ENCODE results near the gene C1orf159.
"Not testable (repeated sequence)": the region's sequence is repeated elsewhere in the genome, so short reads cannot be mapped to it uniquely, and the experiment has no call there.

Gene C1orf159

DNA sequence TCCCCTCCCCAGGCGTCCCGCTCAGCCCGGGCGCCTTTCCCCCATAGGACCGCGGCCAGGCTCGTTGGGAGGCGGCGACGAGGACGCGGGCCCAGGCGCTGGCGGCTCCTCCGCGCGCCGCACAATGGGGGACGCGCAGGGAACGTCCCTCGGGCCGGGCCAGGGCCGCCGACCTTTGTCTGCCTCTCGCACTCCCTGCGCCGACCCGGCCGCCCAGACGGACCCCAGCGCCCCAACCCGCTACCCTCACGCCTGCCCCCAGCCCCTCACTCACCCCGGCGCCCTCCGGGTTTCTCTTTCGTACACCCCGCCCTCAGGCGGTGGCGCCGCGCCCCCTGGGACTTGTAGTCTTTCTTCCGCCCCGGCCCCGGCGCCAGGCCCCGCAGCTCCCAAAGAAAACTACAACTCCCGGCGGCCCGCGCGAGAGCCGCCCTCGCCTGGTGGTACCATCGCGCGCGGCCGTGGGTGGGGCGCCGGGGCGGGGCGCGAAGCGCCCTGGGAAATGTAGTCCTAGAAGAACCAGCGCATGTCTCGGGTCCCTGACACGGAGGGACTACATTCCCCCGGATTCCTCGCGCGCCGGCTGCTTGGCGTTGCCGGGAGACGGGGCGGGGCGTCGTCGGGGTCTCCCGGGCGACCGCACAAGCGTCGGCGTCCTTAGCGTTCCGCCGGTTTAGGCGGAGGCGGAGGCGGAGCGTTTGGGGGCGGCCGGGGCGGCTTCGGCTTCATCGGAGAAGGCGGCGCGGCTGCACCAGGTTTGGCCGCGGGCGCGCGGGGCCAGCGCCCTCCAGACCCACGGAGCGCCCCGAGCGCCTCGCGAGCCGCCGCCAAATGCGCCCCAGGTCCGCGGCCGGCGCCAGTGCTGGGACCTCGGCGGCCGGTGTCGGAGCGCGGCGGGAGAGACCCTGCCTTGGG is at the start of gene C1orf159:
C1orf159 (minus strand) TSS at position 304 of the 915 bp plus-strand sequence. CDS start 24,546 bp downstream, outside the sequence.
- peak; percentile 57 to 100 (median 98) for DNase-seq

DNA sequence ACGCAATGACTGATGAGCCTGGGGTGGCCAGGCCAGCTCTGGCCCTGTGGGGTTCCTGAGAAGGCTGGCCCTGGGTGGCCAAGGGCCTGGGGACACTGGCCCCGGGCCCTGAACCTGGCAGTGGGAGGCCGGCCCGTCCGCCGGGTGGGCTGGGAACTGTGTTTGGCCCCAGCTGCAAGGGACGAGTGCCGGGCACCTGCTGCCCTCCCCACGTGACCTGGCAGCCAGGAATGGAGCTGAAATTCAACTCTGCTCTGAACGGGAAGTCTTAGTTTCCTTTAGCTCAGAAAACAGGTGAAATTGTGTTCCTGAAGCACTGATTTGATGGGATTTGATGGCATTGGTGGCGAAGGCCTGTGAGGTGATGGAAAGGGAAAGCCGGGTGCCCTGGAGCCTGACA is 49.6 kb upstream of the C1orf159 start:
- no peak for DNase-seq

DNA sequence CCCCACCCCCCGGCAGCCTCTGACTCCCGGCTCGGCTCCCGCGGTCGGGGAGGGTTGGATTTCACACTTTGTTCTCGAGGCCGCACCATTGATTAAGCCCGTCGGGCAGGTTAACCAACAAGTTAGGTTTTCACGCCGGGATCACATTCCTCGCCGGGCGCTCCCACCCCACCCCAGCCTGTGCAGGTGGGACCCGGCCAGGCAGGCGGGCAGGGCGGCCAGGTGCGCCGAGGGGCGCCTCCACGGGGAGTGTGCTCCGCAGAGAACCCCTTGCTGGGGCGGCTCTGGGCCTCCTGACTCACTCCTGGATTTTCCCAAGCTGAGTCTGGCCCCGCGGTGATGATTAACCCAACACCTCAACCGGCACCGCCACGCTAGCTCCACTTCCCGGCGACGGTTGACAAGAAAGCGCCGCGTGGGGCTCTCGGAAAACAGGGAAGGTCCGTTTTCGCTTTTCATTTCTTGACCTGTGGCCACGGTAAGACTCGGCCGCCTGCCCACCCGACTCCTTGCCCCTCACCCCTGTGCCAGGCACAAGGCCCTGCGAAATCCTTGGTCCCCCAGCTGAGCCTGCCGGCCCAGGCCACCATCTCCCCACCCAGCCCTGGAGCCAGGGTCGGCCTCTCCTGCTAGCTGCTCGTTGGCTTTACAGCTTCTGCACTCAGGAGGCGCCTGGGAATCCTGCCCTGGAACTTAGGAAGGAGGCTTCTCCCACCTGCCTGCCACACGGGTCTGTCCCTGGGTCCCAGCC is 49.0 kb upstream of the C1orf159 start:
- no peak for DNase-seq

DNA sequence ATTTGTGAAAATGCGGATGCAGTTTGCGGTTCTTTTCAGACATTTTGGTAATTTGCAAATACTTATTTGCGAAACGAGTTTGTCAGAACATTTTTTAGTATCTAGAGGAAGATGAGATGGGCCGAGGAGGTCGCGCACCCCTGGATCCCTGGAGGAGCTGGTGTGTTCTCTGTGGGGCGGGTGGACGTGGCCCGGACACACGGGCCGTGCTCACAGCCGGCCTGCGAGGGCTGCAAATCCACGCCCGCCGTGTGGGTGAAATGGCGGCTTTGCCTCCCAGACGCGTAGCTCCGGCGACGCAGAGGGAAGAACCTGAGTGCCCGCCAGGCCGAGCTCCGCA is 48.4 kb upstream of the C1orf159 start:
- no peak for DNase-seq

DNA sequence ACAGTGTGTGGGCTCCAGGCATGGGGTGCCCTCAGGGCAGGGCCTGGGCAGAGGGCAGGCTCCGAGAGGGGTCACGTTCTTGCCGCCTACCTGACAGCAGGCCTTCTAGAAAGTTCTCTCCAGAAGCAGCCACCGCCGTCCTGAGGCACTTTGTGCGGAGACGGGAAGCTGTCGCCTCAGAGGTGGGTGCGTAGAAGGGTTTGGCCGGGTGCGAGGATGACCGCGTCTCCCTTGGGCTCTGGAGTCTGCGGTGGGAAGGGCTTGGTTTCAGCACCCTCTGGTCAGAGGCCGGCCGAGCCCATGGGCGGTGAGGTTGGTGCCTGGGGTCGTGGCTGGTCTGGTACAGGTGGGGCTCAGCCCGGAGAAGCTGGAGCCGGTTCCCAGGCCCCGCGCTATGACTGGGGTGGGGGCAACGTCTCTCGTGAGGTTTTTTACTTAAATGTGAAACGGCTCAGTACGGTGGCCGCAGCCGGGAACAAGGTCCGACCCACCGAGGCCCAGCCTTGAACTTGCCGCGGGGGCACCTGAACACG is 47.7 kb upstream of the C1orf159 start:
- DNase-seq: no peak

DNA sequence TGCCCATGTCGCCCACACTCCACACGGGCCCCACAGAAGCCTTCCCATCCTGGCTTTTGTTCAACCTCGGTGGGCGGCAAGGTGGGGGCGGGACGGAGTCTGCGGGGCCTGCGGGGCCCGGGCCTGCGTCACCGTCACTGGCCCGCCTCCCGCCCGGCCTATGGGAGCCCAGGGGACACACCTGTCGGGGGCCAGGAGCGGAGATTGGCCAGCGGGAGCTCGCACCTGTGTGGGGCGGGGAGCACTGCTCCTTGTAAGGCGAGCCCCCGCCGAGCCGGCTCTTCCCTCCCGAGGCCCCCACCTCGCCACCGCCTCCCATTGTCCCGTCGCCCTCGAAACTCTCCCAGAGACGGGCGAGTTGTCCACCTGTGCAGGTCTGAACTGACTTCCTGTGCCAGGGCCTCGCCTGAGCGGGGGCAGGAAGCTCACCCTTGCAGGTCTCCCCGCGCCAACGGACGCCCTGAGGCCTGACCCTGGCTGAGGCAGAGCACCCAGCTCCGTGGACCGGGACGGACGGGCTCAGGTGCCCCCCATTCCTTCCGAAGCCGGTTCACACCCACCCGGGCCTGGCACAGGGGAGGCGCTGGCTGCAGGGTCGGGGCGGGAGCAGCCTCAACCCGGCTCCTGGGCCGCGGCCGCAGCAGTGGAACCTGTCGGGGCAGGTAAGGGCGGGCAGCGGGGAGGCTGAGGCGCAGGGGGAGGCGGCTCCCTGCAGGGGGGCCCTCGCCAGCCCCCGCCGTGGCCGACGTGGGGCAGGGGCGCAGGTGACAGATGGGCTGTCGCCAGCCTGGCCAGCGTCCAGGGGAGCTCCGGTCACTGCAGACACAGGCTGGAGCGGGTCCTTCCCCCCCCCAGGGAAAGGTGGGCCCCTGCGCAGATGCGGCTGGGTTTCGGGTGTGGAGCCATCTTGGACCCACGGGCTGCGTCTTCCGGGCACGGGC is 47.0 kb upstream of the C1orf159 start:
- DNase-seq: no peak

DNA sequence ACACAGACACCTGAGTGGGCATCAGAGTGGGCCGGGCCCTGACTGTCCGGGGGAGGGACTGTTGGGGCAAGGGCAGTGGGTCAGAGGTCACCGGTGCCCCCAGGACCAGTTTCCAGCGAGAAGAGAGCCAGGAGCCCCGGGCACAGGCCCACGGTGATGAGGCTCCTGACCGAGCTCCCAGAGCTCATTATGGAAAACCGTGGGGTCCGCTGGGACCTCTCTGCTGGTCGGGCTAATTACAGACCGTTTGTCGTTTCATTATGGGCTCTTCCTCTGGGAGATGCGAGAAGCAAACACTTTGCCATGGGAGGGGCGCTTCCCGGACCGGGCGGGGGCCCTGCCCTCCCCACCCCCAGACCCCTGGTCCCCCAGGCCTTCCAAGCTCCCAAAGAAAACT is 45.8 kb upstream of the C1orf159 start:
- no peak for DNase-seq

DNA sequence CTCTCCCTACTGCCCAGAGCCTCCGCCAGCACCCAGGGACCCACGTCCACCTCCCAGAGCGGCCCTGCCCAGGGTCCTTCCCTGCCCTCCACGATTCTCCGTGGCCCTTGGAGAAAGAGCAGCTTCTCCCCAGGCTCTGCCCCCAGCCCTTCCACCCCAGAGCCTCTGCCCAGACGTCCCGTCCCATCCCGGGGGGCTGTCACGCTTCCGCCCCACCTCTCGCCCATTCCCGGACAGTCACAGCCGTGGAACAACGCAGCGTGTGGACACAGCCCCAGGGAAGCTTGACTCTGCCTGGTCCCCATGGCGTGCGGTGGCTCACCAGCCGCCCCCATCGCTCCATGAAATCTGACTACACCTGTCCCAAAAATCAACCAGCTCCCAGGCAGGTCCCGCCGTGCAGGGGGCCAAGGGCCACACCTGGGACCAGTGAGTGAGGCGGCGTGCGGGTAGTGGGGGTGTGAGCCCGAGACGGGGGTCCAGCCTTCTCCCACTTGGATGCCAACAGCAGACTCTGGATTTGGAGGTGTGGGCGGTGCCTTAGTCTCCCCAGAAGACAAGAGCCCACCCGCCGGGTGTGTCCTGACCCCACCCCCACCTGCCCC is 45.3 kb upstream of the C1orf159 start:
- no peak for DNase-seq

DNA sequence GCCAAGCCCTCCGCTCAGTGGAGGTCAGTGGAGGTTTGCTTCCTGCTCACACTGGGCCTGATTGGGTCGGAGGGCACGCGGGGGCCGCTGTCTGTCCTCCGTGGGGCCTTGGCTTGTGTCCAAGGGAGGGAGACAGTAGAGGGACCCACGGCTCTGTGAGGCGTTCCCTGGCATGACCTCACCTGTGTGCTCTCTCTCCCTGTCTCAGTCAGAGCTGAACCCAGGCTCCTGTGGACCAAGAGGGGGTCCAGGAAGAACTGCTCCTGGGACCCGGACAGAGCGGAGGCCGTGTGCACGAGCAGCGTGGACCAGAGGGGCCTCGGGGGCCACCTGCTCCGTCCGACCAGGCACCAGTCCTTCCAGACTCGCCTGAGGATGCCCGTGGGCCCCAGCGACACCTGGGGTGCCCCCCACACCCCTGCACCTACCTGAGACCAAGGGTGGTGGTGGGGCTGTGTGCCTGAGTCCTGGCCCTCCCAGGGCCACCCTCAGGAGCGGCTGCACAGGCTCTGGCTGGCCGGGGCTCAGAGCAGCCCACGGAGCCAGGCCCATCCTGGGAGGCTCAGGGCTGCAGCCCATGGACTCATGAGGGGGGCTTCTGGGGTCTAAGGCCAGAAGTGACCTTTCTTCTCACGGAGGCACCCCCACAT is 44.5 kb upstream of the C1orf159 start:
- no peak for DNase-seq

DNA sequence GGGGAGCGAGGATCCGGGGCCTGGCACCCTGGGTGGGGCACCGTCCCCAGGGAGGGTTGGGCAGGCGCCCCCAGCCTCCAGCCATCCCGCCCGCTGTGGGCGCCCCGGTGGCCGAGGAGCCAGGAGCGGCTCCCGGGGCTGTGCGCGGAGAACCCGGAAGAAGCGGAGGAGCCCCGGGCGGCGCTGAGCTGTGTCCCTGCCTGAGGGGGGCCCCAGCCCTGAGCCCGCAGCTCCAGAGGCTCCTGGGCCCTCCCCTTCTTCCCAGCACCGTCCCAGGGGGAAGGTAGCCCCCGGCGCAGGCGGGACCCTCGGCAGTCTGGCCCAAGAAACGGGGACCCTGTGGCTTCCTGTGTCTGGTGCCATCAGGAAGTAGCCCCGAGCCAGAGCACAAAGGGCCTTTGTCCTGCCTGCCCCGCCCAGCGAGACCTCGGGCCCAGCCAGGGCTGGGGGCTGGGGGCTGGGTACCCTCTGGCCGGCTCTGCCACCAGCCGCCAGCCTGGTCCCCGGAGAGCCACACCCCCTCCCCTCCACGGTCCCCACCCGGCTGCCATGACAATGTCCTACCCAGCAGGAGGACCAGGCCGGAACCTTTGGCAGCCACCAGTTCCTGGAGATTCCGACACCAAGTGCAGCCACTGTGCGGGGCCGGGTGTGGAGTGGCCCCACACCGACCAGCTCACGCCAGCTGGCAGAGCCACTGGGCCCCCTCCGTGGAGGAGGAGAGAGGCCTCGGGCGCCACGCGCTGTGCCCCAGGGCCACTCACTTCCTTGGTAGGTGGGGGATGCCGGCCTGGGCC is 42.2 kb upstream of the C1orf159 start:
- DNase-seq: peak; percentile 30 to 92 (median 75)

DNA sequence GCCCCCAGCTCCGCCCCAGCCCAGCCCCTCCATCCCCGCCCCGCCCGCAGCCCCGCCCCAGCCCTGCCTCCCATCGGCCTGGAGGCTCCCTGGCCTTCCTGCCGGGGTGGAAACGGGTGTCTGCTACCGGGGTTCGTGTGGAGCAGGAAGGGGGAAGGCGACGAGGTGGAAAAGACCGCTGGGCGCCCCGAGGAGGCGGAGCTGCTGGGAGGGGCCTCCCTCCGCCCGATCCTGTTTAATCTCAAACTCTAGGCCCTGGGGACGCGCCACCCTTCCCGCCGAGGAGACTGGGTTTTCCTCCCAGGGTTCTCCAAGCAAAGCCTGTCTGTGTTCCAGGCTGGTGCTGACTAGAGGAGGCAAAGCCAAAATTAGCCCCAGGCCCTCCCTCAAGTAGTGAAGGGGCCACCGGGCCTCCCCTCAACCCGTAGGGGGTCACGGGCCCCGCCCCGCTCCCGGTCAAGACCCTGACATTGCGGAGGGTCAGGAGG is 41.6 kb upstream of the C1orf159 start:
- DNase-seq: peak in 54 of 56 donors; percentile 9 to 80 (median 58)

DNA sequence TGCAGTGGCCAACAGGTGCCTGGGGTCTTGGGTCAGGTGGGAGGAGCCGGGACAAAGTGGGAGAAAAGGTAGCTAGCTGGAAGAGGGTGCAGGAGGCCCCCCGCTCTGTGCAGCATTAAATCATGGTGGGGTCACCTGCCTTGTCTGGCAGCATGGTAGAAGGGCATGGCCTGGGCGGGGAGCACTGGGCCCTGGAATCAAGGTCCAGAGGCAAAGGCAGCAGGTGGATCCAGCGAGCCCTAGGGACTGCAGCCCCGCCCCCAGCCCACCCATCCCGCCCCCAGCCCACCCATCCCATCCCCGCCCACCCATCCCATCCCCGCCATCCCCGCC is 41.1 kb upstream of the C1orf159 start:
- DNase-seq: peak in 7 of 56 donors; percentile 18 to 73 (median 29)

DNA sequence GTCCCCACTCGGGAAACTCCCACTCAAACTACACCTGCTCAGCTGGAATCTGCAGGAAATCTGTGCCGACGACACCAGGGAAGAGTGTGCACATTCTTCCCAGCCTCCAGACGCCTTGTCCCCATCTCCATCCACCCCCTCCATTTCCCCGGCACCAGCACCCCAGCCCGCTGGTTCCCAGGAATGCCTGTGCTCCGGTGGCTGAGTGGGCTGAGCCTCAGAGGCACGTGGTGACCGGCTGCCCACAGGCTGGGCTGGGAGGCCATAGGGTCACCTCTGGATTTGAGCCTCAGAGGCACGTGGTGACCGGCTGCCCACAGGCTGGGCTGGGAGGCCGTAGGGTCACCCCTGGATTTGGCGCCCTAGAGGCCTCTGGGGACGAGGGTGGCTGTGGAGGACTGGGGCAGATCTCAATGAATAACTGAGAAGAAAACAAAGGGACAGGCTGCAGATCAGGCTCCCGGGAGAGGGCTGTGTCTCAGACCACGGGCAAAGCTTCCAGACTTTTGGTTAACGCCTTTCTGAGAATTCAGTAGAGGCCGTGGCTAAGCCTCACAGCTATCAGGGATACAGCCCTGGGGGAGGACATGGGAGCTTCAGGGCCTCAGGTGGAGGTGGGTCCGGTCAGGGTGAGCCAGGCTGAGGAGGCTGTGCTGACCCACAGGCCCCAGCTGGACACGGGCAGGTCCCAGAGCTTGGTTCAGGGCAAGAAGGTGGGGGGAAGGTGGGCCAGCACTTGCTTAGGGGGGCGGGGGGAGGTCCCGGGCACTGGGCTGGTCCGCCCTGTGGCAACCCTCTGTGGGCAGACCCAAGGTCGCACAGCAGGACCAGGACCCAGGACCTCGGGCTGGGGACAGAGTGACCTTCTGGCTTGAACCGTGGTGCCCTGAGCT is 40.5 kb upstream of the C1orf159 start:
- DNase-seq: peak in 2 of 56 donors; percentile 11 to 36

DNA sequence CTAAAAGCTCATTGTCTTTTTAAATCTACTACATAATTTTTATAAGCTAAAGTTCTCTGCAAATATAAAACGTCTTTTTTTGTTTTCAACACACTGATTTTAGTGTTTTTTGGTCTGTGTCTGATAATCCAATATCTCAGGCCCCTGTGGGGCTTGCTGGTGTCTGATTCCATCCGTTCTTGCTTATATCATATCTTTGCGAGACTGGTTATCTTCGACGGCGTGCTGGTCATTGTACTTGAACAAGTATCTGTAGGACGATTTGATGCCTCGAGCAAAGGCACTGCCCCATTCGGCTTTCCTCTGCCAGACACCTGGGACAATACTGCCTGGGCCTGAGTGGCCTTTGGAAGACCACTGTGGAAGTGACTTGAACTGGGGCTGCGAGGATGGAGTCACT is 39.4 kb upstream of the C1orf159 start:
- no peak for DNase-seq

DNA sequence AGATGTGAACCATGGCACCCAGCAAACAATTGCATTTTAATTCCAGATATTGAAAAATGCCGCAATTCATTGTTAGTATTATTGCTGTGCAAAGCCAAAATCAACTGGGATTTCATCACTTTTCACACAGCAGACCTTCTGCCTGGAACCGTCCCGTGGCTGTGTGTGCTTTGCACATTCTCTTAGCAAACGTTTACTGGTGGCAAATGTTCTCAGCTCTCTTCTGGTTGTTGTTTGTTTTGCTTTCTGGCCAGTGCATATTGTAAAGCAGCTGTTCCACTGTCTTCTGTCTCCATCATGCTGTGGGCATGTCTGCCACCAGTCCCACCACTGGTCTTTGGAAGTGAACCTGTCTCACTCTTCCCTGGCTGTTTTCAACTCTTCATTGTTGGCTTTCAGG is 38.0 kb upstream of the C1orf159 start:
- DNase-seq: no peak

DNA sequence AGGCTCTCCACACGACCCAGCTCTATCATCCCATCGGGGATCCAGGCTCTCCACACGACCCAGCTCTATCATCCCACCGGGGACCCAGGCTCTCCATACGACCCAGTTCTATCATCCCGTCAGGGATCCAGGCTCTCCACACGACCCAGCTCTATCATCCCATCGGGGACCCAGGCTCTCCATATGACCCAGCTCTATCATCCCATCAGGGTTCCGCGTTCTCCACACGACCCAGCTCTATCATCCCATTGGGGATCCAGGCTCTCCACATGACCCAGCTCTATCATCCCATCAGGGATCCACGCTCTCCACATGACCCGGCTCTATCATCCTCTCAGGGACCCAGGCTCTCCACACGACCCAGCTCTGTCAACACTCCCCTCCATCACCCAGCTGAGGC is 37.3 kb upstream of the C1orf159 start:
- DNase-seq: not testable (repeated sequence)

DNA sequence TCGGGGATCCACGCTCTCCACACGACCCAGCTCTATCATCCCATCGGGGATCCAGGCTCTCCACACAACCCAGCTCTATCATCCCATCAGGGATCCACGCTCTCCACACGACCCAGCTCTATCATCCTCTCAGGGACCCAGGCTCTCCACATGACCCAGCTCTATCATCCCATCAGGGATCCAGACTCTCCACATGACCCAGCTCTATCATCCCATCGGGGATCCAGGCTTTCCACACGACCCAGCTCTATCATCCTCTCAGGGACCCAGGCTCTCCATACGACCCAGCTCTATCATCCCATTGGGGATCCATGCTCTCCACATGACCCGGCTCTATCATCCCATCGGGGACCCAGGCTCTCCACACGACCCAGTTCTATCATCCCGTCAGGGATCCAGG is 36.5 kb upstream of the C1orf159 start:
- not testable (repeated sequence) for DNase-seq

DNA sequence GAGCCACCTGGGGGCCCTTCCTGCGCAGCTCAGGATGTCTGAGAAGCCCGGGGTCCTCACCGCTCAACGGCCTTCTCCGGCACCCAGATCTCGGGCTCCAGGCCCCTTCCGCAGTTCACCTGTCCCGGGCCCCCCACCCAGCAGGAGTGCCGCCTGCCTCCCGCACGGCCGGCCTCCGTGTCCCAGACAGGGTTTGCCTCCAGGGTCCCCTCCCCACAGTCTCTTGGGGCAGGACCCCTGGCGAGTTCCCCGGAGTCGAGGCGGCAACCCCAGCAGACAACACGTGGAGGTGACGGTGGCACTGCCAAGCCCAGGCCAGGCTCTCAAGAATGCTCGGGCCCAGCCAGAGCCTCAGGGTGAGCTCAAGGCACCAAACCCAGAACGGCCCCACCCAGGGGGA is 35.4 kb upstream of the C1orf159 start:
- no peak for DNase-seq

Data from amygdala (tissue), 56 donors.